Measurements from ENCODE around the gene ZNF385B. TPM values are rescaled to one million over a fixed set of nuclear protein-coding genes. Genes with fewer than 3 reads are reported as not detected.

ZNF385B gene
- total RNA-seq, 1 experiment from 2014 or later = 0.28 TPM

- H3K36me3 ChIP-seq (ENCODE audit: control insufficient read depth, insufficient read depth, low read length) = no peaks in the 10 kb centered on the region
- ChIA-PET POLR2A (no interaction called here), CTCF (no interaction called here)
- ATAC-seq (no peak), DNase-seq (ENCODE audit: low read depth, low spot score) (no peak)
- no peaks in the 10 kb centered on the region for H3K9me3 ChIP-seq (ENCODE audit: control insufficient read depth, insufficient read depth, low read depth, low read length)
- H3K27me3 ChIP-seq (ENCODE audit: control insufficient read depth, insufficient read depth, low read length) = no peaks in the 10 kb centered on the region
- in situ Hi-C loops (cut with HindIII; ENCODE audit: low pct_unique_long_range_greater_than_20kb, low sequenced_read_pairs) = no loop called here
- H3K4me3 ChIP-seq (ENCODE audit: low read depth in 2 of 2, low read length in 2 of 2) = no peak overlapping the region
- TF ChIP-seq SIN3A (IDR thresholded peaks at IDR 0.05; ENCODE audit: borderline replicate concordance, insufficient read depth, low read depth, low read length) (no peak), TCF7L2 (IDR thresholded peaks at IDR 0.05; ENCODE audit: low read depth, low read length) (no peak), REST (IDR thresholded peaks at IDR 0.05; ENCODE audit: insufficient read depth in 1 of 2, low read depth in 2 of 2, low read length in 1 of 2) (no peak), POLR2AphosphoS5 (IDR thresholded peaks at IDR 0.05; ENCODE audit: low read depth, low read length) (no peak)
- TF ChIP-seq, protein P1, sequence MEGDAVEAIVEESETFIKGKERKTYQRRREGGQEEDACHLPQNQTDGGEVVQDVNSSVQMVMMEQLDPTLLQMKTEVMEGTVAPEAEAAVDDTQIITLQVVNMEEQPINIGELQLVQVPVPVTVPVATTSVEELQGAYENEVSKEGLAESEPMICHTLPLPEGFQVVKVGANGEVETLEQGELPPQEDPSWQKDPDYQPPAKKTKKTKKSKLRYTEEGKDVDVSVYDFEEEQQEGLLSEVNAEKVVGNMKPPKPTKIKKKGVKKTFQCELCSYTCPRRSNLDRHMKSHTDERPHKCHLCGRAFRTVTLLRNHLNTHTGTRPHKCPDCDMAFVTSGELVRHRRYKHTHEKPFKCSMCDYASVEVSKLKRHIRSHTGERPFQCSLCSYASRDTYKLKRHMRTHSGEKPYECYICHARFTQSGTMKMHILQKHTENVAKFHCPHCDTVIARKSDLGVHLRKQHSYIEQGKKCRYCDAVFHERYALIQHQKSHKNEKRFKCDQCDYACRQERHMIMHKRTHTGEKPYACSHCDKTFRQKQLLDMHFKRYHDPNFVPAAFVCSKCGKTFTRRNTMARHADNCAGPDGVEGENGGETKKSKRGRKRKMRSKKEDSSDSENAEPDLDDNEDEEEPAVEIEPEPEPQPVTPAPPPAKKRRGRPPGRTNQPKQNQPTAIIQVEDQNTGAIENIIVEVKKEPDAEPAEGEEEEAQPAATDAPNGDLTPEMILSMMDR (IDR thresholded peaks at IDR 0.05) = no peak
- H3K27ac ChIP-seq (ENCODE audit: low read length) = no peak overlapping the region
- intact Hi-C loops (cut with micrococcal nuclease; ENCODE audit: unreplicated experiment) = no loop called here
- no TSS peak for BruUV-seq (replicated peaks)
- no peaks in the 10 kb centered on the region for H3K4me1 ChIP-seq (ENCODE audit: control insufficient read depth, insufficient read depth, low read length)
Measured at GRCh38 chr2:179809606-179810005, 51.8 kb downstream of the ZNF385B start.

- ChIA-PET CTCF (no interaction called here), POLR2A (no interaction called here)
- H3K9me3 ChIP-seq (ENCODE audit: control insufficient read depth, insufficient read depth, low read depth, low read length) = no peaks in the 10 kb centered on the region
- H3K27ac ChIP-seq (ENCODE audit: low read length) = no peak overlapping the region
- ATAC-seq = no peak
- intact Hi-C loops (cut with micrococcal nuclease; ENCODE audit: unreplicated experiment) (no loop called here), in situ Hi-C loops (cut with HindIII; ENCODE audit: low pct_unique_long_range_greater_than_20kb, low sequenced_read_pairs) (no loop called here)
- no TSS peak for BruUV-seq (replicated peaks)
- no peak overlapping the region for H3K4me3 ChIP-seq (ENCODE audit: low read depth in 2 of 2, low read length in 2 of 2)
- TF ChIP-seq, protein P1 (IDR thresholded peaks at IDR 0.05) = no peak
- no peak for TF ChIP-seq REST (IDR thresholded peaks at IDR 0.05; ENCODE audit: insufficient read depth in 1 of 2, low read depth in 2 of 2, low read length in 1 of 2)
- TF ChIP-seq TCF7L2 (IDR thresholded peaks at IDR 0.05; ENCODE audit: low read depth, low read length) = no peak
- no peak for TF ChIP-seq POLR2AphosphoS5 (IDR thresholded peaks at IDR 0.05; ENCODE audit: low read depth, low read length)
- no peak for TF ChIP-seq SIN3A (IDR thresholded peaks at IDR 0.05; ENCODE audit: borderline replicate concordance, insufficient read depth, low read depth, low read length)
- no peaks in the 10 kb centered on the region for H3K4me1 ChIP-seq (ENCODE audit: control insufficient read depth, insufficient read depth, low read length)
- DNase-seq (ENCODE audit: low read depth, low spot score) = no peak
- H3K27me3 ChIP-seq (ENCODE audit: control insufficient read depth, insufficient read depth, low read length) = no peaks in the 10 kb centered on the region
- H3K36me3 ChIP-seq (ENCODE audit: control insufficient read depth, insufficient read depth, low read length) = no peaks in the 10 kb centered on the region
Measured at GRCh38 chr2:179805001-179805400, 56.4 kb downstream of the ZNF385B start.

Data from Panc1 (cell line).